HEK293 (cell line): ENCODE data around the gene CATSPER1.
A peak's percentile ranks its signal among the peaks of the same experiment; 100 is the strongest.

Experiments used
- ATF2 ChIP-seq: fragments of 450-650 bp; formaldehyde crosslinking; IDR thresholded peaks from 2 replicates; pipeline ENCODE4 v1.5.1; 2016; ENCODE audit warnings: missing biosample characterization, missing genetic modification characterization, low read depth
- BCL11A ChIP-seq: fragments of 450-650 bp; formaldehyde crosslinking; IDR thresholded peaks from 2 replicates; pipeline ENCODE4 v1.5.1; 2016; ENCODE audit warnings: low read depth, missing biosample characterization, missing genetic modification characterization
- CTCF ChIP-seq: fragments of 450-650 bp; formaldehyde crosslinking; IDR thresholded peaks from 2 replicates; pipeline ENCODE4 v1.5.1; 2016; ENCODE audit warnings: missing biosample characterization, missing genetic modification characterization
- ELK4 ChIP-seq: IDR thresholded peaks from 2 replicates; pipeline ENCODE4 v1.6.1; 2011; ENCODE audit warnings: mild to moderate bottlenecking, low read depth, low read length, borderline replicate concordance
- PATZ1 ChIP-seq: fragments of 450-650 bp; formaldehyde crosslinking; IDR thresholded peaks from 2 replicates; pipeline ENCODE4 v1.5.1; 2016; ENCODE audit warnings: missing biosample characterization, missing genetic modification characterization
- ZBTB8A ChIP-seq: fragments of 450-650 bp; formaldehyde crosslinking; IDR thresholded peaks from 2 replicates; pipeline ENCODE4 v1.5.1; 2016; ENCODE audit warnings: missing biosample characterization, missing genetic modification characterization
- ZNF18 ChIP-seq: fragments of 450-650 bp; formaldehyde crosslinking; IDR thresholded peaks from 2 replicates; pipeline ENCODE4 v1.5.1; 2016; ENCODE audit warnings: missing biosample characterization, missing genetic modification characterization
- ZNF274 ChIP-seq, 2 experiments: fragments of 200-500 bp in 1 of 2; fragments of 450-650 bp in 1 of 2; sonication (Bioruptor generic) in 1 of 2; formaldehyde crosslinking in 1 of 2; IDR thresholded peaks; 2 replicates each; pipeline versions ENCODE4 v1.5.1 to v1.6.1; 2014 to 2016; ENCODE audit warnings: borderline replicate concordance in 1 of 2, inconsistent platforms in 1 of 2, low read length in 1 of 2, missing biosample characterization in 1 of 2, missing genetic modification characterization in 1 of 2
- ZNF292 ChIP-seq: fragments of 450-650 bp; formaldehyde crosslinking; IDR thresholded peaks from 2 replicates; pipeline ENCODE4 v1.5.1; 2016; ENCODE audit warnings: low read depth, missing biosample characterization, missing genetic modification characterization, borderline replicate concordance
- ZNF610 ChIP-seq: fragments of 450-650 bp; formaldehyde crosslinking; IDR thresholded peaks from 2 replicates; pipeline ENCODE4 v1.5.1; 2016; ENCODE audit warnings: missing biosample characterization, missing genetic modification characterization, borderline replicate concordance
- ZNF707 ChIP-seq: fragments of 450-650 bp; formaldehyde crosslinking; IDR thresholded peaks from 2 replicates; pipeline ENCODE4 v1.5.1; 2016; ENCODE audit warnings: missing biosample characterization, missing genetic modification characterization

- TF ChIP-seq ZNF274 (IDR thresholded peaks at IDR 0.05; ENCODE audit: low read length) (no peak), ZNF274 (tag by site-specific recombination; IDR thresholded peaks at IDR 0.05; ENCODE audit: borderline replicate concordance) (no peak), ATF2 (tag by site-specific recombination) (no peak), CTCF (tag by site-specific recombination) (peak; percentile 67), ZNF18 (tag by site-specific recombination) (no peak), ZBTB8A (tag by site-specific recombination) (no peak), BCL11A (no peak), ZNF610 (tag by site-specific recombination) (no peak), PATZ1 (tag by site-specific recombination) (no peak), ZNF707 (tag by site-specific recombination) (no peak), ZNF292 (tag by site-specific recombination) (no peak), ELK4 (no peak)
Observed at GRCh38 chr11:66068154-66068821, 42.0 kb upstream of the CATSPER1 start.
